Kidney (tissue), 14 donors: ENCODE results near the gene ESYT1. TPM values are rescaled to one million over a fixed set of nuclear protein-coding genes. Genes with fewer than 3 reads are reported as not detected.

Source experiments
- DNase-seq, 5 donors: peaks; one replicate each; pipeline ENCODE4 v3.0.0-alpha.2; 2013 to 2020
- FAIRE-seq: peaks from 2 replicates; lab custom pipeline; 2012; peaks lifted over from hg19 to GRCh38; lab: Jason Lieb, UNC
- H3K27ac ChIP-seq, 2 donors: one replicate each; pipeline ENCODE4 v1.7.0; 2013; ENCODE audit warnings: low read depth in 2 of 2, low read length in 2 of 2, inconsistent platforms in 1 of 2
- H3K27me3 ChIP-seq: one replicate; pipeline ENCODE4 v1.7.1; 2013; ENCODE audit warnings: low read length, inconsistent platforms; ENCODE audit not compliant: control insufficient read depth, insufficient read depth
- H3K36me3 ChIP-seq, 3 donors: one replicate each; pipeline versions ENCODE4 v1.7.0 to v1.7.1; 2013; ENCODE audit warnings: low read length in 3 of 3, control low read depth in 1 of 3, inconsistent platforms in 1 of 3; ENCODE audit not compliant: insufficient read depth in 3 of 3, control insufficient read depth in 2 of 3
- H3K4me1 ChIP-seq, 3 donors: one replicate each; pipeline versions ENCODE4 v1.7.0 to v1.7.1; 2013; ENCODE audit warnings: low read length in 3 of 3, inconsistent platforms in 1 of 3, low read depth in 1 of 3; ENCODE audit not compliant: control insufficient read depth in 2 of 3, insufficient read depth in 2 of 3
- H3K4me3 ChIP-seq, 3 donors: one replicate each; pipeline versions ENCODE4 v1.7.0 to v1.8.1; 2013; ENCODE audit warnings: low read length in 3 of 3, control low read depth in 1 of 3, inconsistent platforms in 1 of 3
- H3K9ac ChIP-seq, 3 donors: one replicate each; pipeline versions ENCODE4 v1.7.0 to v1.7.1; 2013; ENCODE audit warnings: low read length in 3 of 3, control low read depth in 1 of 3, inconsistent platforms in 1 of 3
- H3K9me3 ChIP-seq, 3 donors: one replicate each; pipeline versions ENCODE4 v1.7.0 to v1.7.1; 2013; ENCODE audit warnings: low read length in 3 of 3, control low read depth in 1 of 3, inconsistent platforms in 1 of 3; ENCODE audit not compliant: control insufficient read depth in 2 of 3, insufficient read depth in 1 of 3
- intact Hi-C: fragments of 100-400 bp; cut with DNase I; formaldehyde crosslinking; loops from one replicate; pipeline ENCODE4 v1.11.1; 2022
- polyA plus RNA-seq: library from polyadenylated mRNA; stranded (reverse); fragments of 350-450 nt; fragmentation: Illumina TruSeq; extraction: RNeasy Lipid Tissue Mini Kit (QIAGEN cat#74804); gene quantifications from one replicate; pipeline ENCODE4 v1.2.3, GENCODE V29; 2014; ENCODE audit warnings: low read depth, low replicate concordance; ENCODE audit not compliant: insufficient read depth
- total RNA-seq: library from RNA; stranded (reverse); fragmentation: NEBNext Ultra II Directional; extraction: Animal tissue kit (Norgen Biotek cat#: 25700); gene quantifications from one replicate; pipeline ENCODE4 v1.2.1, GENCODE V29; 2021
- TF ChIP-seq, protein P1 (sequence below): IDR thresholded peaks from 3 replicates; pipeline ENCODE4 v1.5.1; 2012; ENCODE audit warnings: mild to moderate bottlenecking, moderate library complexity, borderline replicate concordance; ENCODE audit not compliant: insufficient read depth; ENCODE audit errors: extremely low read depth
- donor health status: control.
- donor health status: control.
- donor health status: control.
- donor health status: control.
- donor health status: control.
- donor health status: DM: yes; HTN: yes; CAD: no.
- donor health status: Normal renal cell carcinoma (clear cell type).

The ESYT1 gene
- total and polyA plus RNA-seq, 2 donors from 2014 or later = 40.4 to 104 TPM

DNA sequence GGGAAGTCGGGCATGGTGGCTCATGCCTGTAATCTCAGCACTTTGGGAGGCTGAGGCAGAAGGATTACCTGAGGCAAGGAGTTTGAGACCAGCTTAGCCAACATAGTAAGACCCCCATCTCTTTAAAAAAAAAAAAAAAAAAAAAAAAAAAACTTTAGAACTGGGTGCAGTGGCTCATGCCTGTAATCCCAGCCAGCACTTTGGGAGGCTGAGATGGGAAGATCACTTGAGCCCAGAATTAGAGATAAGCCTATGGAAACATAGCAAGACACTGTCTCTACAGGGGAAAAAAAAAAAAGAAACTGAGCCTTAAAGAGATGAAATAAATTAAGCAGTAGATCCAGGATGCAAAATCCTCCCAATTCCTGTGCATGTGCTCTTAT is 25.4 kb upstream of the ESYT1 start:
- Histone ChIP-seq H3K9me3 (no peaks in the 10 kb centered on the region), H3K9ac (no peak overlapping the region), H3K27me3 (no peaks in the 10 kb centered on the region), H3K4me1 (peaks cover 0 to 15% (median 10%) of the 10 kb centered on the region in 3 donors), H3K36me3 (peaks cover 3 to 39% (median 27%) of the 10 kb centered on the region in 3 donors), H3K4me3 (no peak overlapping the region), H3K27ac (no peak overlapping the region)
- DNase-seq (no peak), FAIRE-seq (no peak)
- TF ChIP-seq, protein P1, sequence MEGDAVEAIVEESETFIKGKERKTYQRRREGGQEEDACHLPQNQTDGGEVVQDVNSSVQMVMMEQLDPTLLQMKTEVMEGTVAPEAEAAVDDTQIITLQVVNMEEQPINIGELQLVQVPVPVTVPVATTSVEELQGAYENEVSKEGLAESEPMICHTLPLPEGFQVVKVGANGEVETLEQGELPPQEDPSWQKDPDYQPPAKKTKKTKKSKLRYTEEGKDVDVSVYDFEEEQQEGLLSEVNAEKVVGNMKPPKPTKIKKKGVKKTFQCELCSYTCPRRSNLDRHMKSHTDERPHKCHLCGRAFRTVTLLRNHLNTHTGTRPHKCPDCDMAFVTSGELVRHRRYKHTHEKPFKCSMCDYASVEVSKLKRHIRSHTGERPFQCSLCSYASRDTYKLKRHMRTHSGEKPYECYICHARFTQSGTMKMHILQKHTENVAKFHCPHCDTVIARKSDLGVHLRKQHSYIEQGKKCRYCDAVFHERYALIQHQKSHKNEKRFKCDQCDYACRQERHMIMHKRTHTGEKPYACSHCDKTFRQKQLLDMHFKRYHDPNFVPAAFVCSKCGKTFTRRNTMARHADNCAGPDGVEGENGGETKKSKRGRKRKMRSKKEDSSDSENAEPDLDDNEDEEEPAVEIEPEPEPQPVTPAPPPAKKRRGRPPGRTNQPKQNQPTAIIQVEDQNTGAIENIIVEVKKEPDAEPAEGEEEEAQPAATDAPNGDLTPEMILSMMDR = no peak
- intact Hi-C loops = no loop called here

DNA sequence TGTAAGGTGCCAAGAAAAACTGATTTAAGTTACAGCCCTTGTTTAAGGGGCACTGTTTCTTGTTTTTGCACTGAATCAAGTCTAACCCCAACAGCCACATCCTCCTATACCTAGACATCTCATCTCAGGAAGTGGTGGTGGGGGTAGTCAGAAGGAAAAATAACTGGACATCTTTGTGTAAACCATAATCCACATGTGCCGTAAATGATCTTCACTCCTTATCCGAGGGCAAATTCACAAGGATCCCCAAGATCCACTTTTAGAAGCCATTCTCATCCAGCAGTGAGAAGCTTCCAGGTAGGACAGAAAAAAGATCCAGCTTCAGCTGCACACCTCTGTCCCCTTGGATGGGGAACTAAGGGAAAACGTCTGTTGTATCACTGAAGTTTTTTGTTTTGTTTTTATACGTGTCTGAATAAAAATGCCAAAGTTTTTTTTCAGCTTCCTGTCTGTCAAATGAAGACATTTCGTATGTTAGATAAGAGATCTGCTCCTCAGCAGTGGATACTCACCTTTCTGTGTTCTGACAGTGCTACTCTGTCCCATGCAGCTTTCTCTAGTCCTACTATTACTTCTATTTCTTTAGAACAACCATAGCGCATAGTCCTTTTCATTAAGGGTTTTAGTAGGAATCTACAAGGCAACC is 24.9 kb upstream of the ESYT1 start:
- H3K4me1 ChIP-seq = peaks cover 0 to 15% (median 10%) of the 10 kb centered on the region in 3 donors
- peak overlapping the region in 1 of 2 donors; percentile 91 for H3K27ac ChIP-seq
- intact Hi-C loops = no loop called here
- peak overlapping the region; percentile 75 to 92 (median 78) for H3K4me3 ChIP-seq
- no peak for FAIRE-seq
- no peaks in the 10 kb centered on the region for H3K27me3 ChIP-seq
- peaks cover 3 to 41% (median 26%) of the 10 kb centered on the region in 3 donors for H3K36me3 ChIP-seq
- H3K9me3 ChIP-seq = no peaks in the 10 kb centered on the region
- no peak for DNase-seq
- H3K9ac ChIP-seq = peak overlapping the region in 2 of 3 donors; percentile 68 to 82
- TF ChIP-seq, protein P1 = no peak

DNA sequence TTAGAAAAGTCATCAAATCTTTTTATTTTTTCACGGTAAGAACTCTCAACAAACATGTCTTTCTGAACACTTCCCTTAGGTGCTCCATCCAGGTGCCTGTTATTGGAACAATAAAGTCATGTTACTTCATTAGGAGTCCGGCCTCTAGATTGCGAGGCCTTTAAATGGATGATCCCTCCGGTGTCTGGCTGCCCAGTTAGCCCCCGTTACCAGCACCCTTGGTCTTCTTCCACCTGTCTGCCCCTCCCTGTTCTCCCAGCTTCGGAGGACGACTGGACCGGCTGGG is 24.3 kb upstream of the ESYT1 start:
- FAIRE-seq (no peak), DNase-seq (no peak)
- TF ChIP-seq, protein P1 = no peak
- Histone ChIP-seq H3K4me3 (peak overlapping the region; percentile 75 to 92 (median 78)), H3K27me3 (no peaks in the 10 kb centered on the region), H3K9ac (peak overlapping the region; percentile 68 to 82 (median 70)), H3K36me3 (peaks cover 7 to 41% (median 27%) of the 10 kb centered on the region in 3 donors), H3K9me3 (no peaks in the 10 kb centered on the region), H3K27ac (peak overlapping the region; percentile 83 to 91), H3K4me1 (peaks cover 0 to 15% (median 10%) of the 10 kb centered on the region in 3 donors)
- intact Hi-C loops = no loop called here
